HEK293 (cell line): ENCODE results near the gene PC.

Experiments used
- CTCF ChIA-PET: fragments of 350-600 bp; formaldehyde crosslinking; extraction: SDS; loops from one replicate; lab custom pipeline; 2021; ENCODE audit warnings: antibody characterized with exemption; lab: Yijun Ruan, JAX
- POLR2A ChIA-PET: fragments of 300-600 bp; formaldehyde crosslinking; extraction: SDS; loops from one replicate; lab custom pipeline; 2020; ENCODE audit warnings: antibody characterized with exemption, inconsistent platforms; lab: Yijun Ruan, JAX
- H3K27ac ChIP-seq: fragments of 200-500 bp; sonication (Bioruptor generic); 2 replicates; pipeline ENCODE4 v1.5.1; 2014; ENCODE audit warnings: low read depth, low read length, control low read depth, inconsistent platforms; ENCODE audit errors: extremely low read depth
- H3K36me3 ChIP-seq, 2 experiments: fragments of 200-500 bp in 1 of 2; sonication (Bioruptor generic) in 1 of 2; 1 replicate in 1 of 2; 2 replicates in 1 of 2; pipeline ENCODE4 v1.5.1; 2014 to 2017; ENCODE audit warnings: inconsistent platforms in 2 of 2, low read length in 2 of 2; ENCODE audit not compliant: control insufficient read depth in 2 of 2, insufficient read depth in 1 of 2
- H3K4me1 ChIP-seq: fragments of 200-500 bp; sonication (Bioruptor generic); 2 replicates; pipeline ENCODE4 v1.5.1; 2014; ENCODE audit warnings: mild to moderate bottlenecking, low read length, inconsistent platforms; ENCODE audit not compliant: control insufficient read depth, insufficient read depth
- H3K4me3 ChIP-seq: 2 replicates; pipeline ENCODE4 v1.5.1; 2011; ENCODE audit warnings: low read depth, mild to moderate bottlenecking, control low read depth, low read length, moderate library complexity
- H3K9me3 ChIP-seq: fragments of 200-500 bp; sonication (Bioruptor generic); 2 replicates; pipeline ENCODE4 v1.5.1; 2014; ENCODE audit warnings: low read depth, low read length, inconsistent platforms; ENCODE audit not compliant: control insufficient read depth, insufficient read depth
- BCL6B ChIP-seq: fragments of 450-650 bp; formaldehyde crosslinking; IDR thresholded peaks from 2 replicates; pipeline ENCODE4 v1.5.1; 2017; ENCODE audit warnings: missing biosample characterization, missing genetic modification characterization
- CTCF ChIP-seq: fragments of 450-650 bp; formaldehyde crosslinking; IDR thresholded peaks from 2 replicates; pipeline ENCODE4 v1.5.1; 2016; ENCODE audit warnings: missing biosample characterization, missing genetic modification characterization
- GLI2 ChIP-seq: fragments of 450-650 bp; formaldehyde crosslinking; IDR thresholded peaks from 2 replicates; pipeline ENCODE4; 2017; ENCODE audit warnings: missing biosample characterization, missing genetic modification characterization, low read depth, borderline replicate concordance
- GLI4 ChIP-seq: fragments of 450-650 bp; formaldehyde crosslinking; IDR thresholded peaks from 2 replicates; pipeline ENCODE4 v1.5.1; 2016; ENCODE audit warnings: missing biosample characterization, missing genetic modification characterization
- KLF17 ChIP-seq: fragments of 450-650 bp; formaldehyde crosslinking; IDR thresholded peaks from 2 replicates; pipeline ENCODE4 v1.5.1; 2016; ENCODE audit warnings: missing biosample characterization, missing genetic modification characterization
- PRDM2 ChIP-seq: fragments of 450-650 bp; formaldehyde crosslinking; IDR thresholded peaks from 2 replicates; pipeline ENCODE4 v1.5.1; 2016; ENCODE audit warnings: missing biosample characterization, missing genetic modification characterization, borderline replicate concordance
- ZNF148 ChIP-seq: fragments of 450-650 bp; formaldehyde crosslinking; IDR thresholded peaks from 2 replicates; pipeline ENCODE4 v1.5.0; 2017; ENCODE audit warnings: missing biosample characterization, missing genetic modification characterization, borderline replicate concordance
- ZNF280D ChIP-seq: fragments of 450-650 bp; formaldehyde crosslinking; IDR thresholded peaks from 2 replicates; pipeline ENCODE4 v1.5.1; 2016; ENCODE audit warnings: missing biosample characterization, missing genetic modification characterization
- ZNF48 ChIP-seq: fragments of 450-650 bp; formaldehyde crosslinking; IDR thresholded peaks from 2 replicates; pipeline ENCODE4 v1.5.1; 2016; ENCODE audit warnings: missing biosample characterization, missing genetic modification characterization
- ZNF513 ChIP-seq: fragments of 450-650 bp; IDR thresholded peaks from 2 replicates; pipeline ENCODE4 v1.5.1; 2018; ENCODE audit warnings: missing biosample characterization, missing genetic modification characterization
- ZNF624 ChIP-seq: fragments of 450-650 bp; formaldehyde crosslinking; IDR thresholded peaks from 2 replicates; pipeline ENCODE4 v1.5.1; 2017; ENCODE audit warnings: missing biosample characterization, missing genetic modification characterization
- ZNF645 ChIP-seq: fragments of 450-650 bp; formaldehyde crosslinking; IDR thresholded peaks from 2 replicates; pipeline ENCODE4; 2016; ENCODE audit warnings: missing biosample characterization, missing genetic modification characterization
- ZNF747 ChIP-seq: fragments of 450-650 bp; formaldehyde crosslinking; IDR thresholded peaks from 2 replicates; pipeline ENCODE4 v1.5.1; 2016; ENCODE audit warnings: missing biosample characterization, missing genetic modification characterization

Gene PC

GRCh38 chr11:66967670-66968425 lies 9.7 kb upstream of the PC start:
- ChIA-PET CTCF (interaction anchor here (0.6 to 0.8 kb wide), 2 partner anchors 10 to 561 kb away, joined by 3 read pairs; no protein-coding TSS in a partner anchor), POLR2A (no interaction called here)
- H3K9me3 ChIP-seq: no peaks in the 10 kb centered on the region
- H3K4me1 ChIP-seq: no peaks in the 10 kb centered on the region
- no peak for TF ChIP-seq ZNF280D (tag by site-specific recombination)
- TF ChIP-seq ZNF645 (tag by site-specific recombination): no peak
- no peak for TF ChIP-seq KLF17
- no peak for TF ChIP-seq GLI4
- TF ChIP-seq BCL6B: no peak
- TF ChIP-seq PRDM2 (tag by site-specific recombination): no peak
- TF ChIP-seq CTCF (tag by site-specific recombination): no peak
- H3K4me3 ChIP-seq: no peak overlapping the region
- H3K27ac ChIP-seq: no peak overlapping the region
- no peaks in the 10 kb centered on the region for H3K36me3 ChIP-seq

GRCh38 chr11:66966351-66966750 lies 8.2 kb upstream of the PC start:
- H3K4me3 ChIP-seq: no peak overlapping the region
- POLR2A ChIA-PET: no interaction called here
- CTCF ChIA-PET: interaction anchor here (0.6 kb wide), 1 partner anchor 18 kb away, joined by 4 read pairs; no protein-coding TSS in a partner anchor
- no peak for TF ChIP-seq ZNF747 (tag by site-specific recombination)
- TF ChIP-seq GLI2 (tag by site-specific recombination): no peak
- TF ChIP-seq ZNF624 (tag by site-specific recombination): no peak
- TF ChIP-seq ZNF148 (tag by site-specific recombination): no peak
- no peak for TF ChIP-seq ZNF513 (tag by site-specific recombination)
- no peak for TF ChIP-seq ZNF48 (tag by site-specific recombination)

More at GRCh38 chr11:66966351-66966750, 8.2 kb upstream of the PC start:
- no peaks in the 10 kb centered on the region for H3K36me3 ChIP-seq
- no peak overlapping the region for H3K27ac ChIP-seq
- no peaks in the 10 kb centered on the region for H3K4me1 ChIP-seq
- no peaks in the 10 kb centered on the region for H3K9me3 ChIP-seq
